ENCODE results near the gene KCTD12.
"Not testable (repeated sequence)": the region's sequence is repeated elsewhere in the genome, so short reads cannot be mapped to it uniquely, and the experiment has no call there.

KCTD12 gene

DNA sequence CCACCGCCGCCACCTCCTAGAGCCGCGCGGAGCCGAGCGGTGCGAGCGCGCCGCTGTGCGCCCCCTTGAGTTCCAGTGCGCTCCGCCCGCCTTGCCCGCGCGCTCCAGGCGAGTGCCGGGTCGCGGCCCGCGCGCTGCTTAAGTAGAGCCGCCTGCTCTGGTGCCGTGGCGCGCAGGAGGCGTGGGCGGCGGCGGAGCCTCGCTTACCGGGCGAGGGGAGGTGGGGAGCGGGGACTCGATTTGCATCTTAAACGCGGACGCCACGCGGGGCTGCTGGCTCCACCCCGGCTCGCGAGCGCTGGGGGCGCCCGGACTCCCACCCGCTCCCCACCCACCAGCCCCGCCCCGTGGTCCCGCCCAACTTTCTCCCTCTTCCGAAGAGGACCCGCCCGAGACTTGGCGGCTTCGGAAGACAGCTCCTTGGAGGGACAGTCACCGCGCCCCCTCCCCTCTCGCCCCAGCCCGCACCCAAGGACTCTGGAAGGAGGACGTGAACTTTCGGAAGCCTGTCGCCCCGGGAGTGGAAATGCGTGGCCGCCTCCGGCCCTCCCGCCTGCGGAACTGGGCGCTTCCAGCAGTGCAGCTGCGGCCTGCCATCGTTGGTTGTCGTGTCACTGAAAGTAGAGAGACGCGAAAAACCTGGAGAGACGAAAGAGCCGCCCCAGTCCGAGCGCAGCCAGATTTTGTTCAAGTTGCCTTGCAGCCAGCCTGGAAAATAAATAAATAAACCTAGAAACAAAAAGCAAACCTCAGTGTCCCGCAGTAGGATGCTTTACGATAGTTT, at the start of gene KCTD12:
TSS of gene KCTD12 (minus strand) at position 114 of the 784 bp plus-strand sequence. CDS start 257 bp downstream, outside the sequence.
- peak; percentile 49 to 64 for DNase-seq (ENCODE audit: low read depth in 2 of 2)

GRCh38 chr13:76934671-76935070, 48.5 kb upstream of the KCTD12 start:
- DNase-seq (ENCODE audit: low read depth in 2 of 2), result no peak

GRCh38 chr13:76932076-76932475, 45.9 kb upstream of the KCTD12 start:
- DNase-seq (ENCODE audit: low read depth in 2 of 2), result no peak

DNA sequence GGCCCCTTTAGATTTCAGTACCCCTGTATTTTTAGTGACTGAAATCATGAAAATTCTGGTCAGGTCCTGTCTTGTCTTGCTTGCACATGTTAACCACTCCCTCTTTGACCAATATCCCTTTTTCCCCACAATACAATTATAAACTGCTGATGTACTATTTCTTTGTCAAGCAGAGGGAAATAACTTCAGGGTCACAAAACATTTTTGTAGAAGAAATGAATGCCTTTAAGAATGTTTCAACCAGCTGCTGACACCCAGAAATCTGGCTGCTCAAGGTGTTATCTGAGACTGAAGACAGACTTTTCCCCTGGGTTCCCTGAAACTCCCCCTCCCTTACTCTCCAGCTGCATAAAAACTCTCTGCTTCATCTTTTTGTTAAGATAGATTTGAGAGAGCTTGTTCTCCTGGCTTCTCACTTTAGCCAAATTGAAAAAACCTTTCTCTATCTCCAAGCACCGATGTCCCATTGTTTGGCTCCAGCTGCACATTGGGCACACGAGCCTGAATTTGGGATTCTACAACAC, 43.7 kb upstream of the KCTD12 start:
- DNase-seq (ENCODE audit: low read depth in 2 of 2), result no peak

GRCh38 chr13:76929320-76929719, 43.1 kb upstream of the KCTD12 start:
- no peak for DNase-seq (ENCODE audit: low read depth in 2 of 2)

DNA sequence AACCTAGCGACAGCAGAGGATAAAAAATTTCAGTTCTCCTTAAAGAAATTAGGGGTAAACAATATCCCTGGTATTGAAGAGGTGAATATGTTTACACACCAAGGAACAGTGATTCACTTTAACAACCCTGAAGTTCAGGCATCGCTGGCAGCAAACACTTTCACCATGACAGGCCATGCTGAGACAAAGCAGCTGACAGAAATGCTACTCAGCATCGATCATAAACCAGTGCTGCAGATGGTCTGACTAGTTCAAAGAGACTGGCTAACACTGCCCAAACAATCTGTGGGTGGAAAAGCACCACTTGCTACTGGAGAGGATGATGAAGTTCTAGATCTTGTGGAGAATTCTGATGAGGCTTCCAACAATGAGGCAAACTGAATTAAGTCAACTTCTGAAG, 42.3 kb upstream of the KCTD12 start:
- DNase-seq (ENCODE audit: low read depth in 2 of 2), result no peak

DNA sequence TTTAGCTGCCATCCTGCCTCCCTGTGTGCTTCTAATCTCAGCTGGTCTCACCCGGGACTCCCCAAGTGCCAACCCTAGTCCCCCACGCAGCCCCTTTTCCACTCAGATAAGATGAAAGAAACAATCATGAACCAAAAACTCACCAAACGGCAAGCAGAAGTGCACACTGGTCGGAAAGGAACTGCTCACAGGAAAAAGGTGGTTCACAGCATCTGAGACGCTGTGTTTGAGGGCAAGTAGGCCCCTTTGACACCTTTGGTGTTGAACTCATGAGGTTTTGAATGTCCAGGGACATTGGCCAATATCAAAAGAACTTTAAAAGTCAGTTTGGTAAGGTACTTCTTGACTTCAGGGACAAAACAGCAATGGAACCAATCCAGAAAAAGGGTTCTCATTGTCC, 41.8 kb upstream of the KCTD12 start:
- DNase-seq (ENCODE audit: low read depth in 2 of 2), result no peak

DNA sequence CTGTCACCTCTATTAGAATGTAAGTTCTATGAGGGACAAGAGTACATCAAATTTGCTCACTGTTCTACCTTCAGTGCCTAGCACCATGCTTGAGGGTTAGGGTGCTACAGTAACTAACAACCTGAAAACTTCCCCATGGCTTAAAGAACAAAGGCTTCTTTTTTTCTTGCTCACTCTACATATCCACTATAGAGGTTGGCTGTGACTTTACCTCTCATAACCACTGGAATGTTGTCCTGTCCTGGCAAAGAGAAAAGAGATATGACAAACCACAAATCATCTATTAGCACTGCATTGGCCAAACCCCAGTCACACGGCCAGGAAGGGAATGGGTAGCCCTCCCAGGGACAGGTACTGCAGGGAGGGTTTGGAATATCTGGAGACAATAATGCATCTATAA, 38.9 kb upstream of the KCTD12 start:
- no peak for DNase-seq (ENCODE audit: low read depth in 2 of 2)

DNA sequence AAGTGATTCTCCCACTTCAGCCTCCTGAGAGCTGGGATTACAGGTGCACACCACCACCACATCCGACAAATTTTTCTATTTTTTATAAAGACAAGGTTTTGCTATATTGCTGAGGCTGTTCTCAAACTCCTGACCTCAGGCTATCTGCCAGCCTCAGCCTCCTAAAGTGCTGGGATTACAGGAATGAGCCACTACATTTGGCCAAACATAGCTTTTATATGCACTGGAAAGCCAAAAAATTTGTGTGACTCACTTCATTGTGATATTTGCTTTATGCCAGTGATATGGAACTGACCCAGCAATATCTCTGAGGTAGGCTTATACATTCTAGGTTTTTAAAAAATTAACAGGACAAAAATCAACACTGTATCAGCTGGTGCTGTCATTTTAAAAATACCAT, 35.3 kb upstream of the KCTD12 start:
- no peak for DNase-seq (ENCODE audit: low read depth in 2 of 2)

DNA sequence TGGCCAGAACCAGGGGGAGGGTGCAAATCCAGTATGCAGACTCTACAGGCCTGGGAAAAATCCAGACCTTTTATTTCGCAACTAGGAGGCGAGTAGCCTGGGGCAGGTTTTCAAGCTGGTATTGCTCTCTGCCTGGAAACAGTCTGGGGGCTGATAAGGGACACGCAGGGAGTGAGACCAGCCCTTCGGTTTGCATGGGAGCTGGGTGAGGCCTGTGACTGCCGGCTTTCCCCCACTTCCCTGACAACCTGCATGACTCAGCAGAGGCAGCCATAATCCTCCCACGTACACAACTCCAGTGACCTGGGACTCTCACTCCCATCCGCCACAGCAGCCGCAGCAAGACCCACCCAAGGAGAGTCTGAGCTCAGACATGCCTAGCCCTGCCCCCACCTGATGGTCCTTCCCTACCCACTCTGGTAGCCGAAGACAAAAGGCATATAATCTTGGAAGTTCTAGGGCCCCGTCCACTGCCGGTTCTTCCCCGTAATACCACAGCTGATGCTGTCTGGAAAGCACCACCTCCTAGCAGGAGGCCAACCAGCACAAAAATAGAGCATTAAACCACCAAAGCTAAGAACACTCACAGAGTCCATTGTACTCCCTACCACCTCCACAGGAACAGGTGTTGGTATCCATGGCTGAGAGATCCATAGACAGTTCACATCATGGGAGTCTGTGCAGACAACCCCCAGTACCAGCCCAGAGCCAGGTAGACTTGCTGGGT, 31.7 kb upstream of the KCTD12 start:
- DNase-seq (ENCODE audit: low read depth in 2 of 2), result not testable (repeated sequence)

GRCh38 chr13:76917095-76917494, 30.9 kb upstream of the KCTD12 start:
- no peak for DNase-seq (ENCODE audit: low read depth in 2 of 2)

DNA sequence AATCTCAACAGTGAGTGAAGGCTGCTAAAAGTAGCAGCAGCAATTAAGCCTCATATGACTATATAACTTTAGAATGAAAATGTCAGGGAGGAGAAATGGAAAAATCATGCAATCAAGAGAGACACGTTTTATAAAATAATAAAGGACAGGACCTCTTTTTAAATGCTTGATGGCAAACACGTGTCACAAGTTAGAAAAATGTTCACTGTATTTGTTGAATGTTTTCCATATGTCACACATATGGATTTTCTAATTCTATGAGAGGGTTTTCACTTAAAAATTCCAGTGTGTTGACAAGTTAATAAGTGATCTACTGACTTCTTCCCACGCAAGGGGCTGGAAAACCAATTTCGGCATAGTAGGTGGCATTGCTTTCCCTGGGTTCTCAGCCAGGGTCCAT, 27.7 kb upstream of the KCTD12 start:
- no peak for DNase-seq (ENCODE audit: low read depth in 2 of 2)

GRCh38 chr13:76912476-76912875, 26.3 kb upstream of the KCTD12 start:
- no peak for DNase-seq (ENCODE audit: low read depth in 2 of 2)

DNA sequence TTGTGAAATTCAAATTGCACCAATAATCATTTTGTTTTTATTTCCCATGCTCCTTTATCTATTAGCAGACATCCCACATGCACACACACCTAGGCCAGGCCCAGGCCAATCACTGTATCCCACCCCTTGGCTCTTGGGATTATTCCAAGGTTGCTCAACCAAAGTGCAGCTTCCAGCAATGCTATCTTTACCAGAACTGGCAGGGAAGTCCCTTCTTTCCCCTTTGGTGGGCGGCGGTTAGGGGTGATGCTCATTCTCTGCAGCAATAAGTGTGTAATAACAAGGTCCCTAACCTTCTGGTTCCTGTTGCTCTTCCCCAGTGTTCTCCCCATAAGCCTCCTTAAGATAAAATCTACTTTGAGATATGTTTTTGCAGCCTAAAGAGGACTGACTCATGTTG, 18.3 kb upstream of the KCTD12 start:
- no peak for DNase-seq (ENCODE audit: low read depth in 2 of 2)

DNA sequence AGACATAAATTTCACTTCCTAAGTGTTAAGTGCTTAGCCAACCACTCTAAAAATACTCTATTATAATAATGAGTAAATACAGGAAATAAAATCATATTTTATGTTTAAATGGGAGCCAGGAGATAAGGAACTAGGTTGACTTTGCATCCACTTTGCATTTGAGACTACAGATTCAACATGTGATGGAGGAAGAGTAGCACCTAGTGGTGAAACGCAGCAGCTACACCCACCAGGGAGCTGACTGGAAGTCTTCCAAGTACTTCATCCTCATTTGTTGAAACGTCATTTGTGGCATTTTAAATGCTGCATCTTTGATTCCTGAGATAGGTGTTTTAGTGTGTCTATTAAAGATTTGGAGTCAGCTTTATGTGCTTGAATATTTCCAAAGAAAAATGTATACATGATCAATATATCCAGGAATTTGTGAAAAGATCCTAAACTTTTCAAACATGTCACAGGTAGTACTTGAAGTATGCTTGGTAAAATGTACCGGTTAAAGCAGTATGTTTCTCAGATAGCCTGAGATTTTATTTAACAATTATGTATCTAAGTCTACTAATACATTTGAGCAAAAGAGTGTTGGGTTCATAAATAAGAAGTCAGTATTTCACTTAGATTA, 17.4 kb upstream of the KCTD12 start:
- peak; percentile 47 to 50 for DNase-seq (ENCODE audit: low read depth in 2 of 2)

DNA sequence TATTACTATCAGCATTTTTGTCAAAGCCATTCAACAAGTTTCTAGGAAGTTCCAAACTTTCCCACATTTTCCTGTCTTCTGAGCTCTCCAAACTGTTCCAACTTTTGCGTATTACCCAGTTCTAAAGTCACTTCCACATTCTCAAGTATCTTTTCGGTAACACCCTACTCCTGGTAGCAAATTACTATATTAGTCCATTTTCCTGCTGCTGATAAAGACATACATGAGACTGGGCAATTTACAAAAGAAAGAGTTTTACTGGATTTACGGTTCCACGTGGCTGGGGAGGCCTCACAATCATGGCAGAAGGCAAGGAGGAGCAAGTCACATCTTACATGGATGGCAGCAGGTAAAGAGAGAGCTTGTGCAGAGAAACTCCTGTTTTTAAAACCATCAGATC, 12.9 kb upstream of the KCTD12 start:
- not testable (repeated sequence) for DNase-seq (ENCODE audit: low read depth in 2 of 2)

GRCh38 chr13:76897171-76897570, 11.0 kb upstream of the KCTD12 start:
- DNase-seq (ENCODE audit: low read depth in 2 of 2), result not testable (repeated sequence)

- DNase-seq (ENCODE audit: low read depth in 2 of 2), result no peak
These were observed 8.4 kb upstream of the KCTD12 start for GRCh38 chr13:76894401-76895110.

- DNase-seq (ENCODE audit: low read depth in 2 of 2), result no peak
These were observed 6.3 kb upstream of the KCTD12 start for GRCh38 chr13:76892488-76892887.

DNA sequence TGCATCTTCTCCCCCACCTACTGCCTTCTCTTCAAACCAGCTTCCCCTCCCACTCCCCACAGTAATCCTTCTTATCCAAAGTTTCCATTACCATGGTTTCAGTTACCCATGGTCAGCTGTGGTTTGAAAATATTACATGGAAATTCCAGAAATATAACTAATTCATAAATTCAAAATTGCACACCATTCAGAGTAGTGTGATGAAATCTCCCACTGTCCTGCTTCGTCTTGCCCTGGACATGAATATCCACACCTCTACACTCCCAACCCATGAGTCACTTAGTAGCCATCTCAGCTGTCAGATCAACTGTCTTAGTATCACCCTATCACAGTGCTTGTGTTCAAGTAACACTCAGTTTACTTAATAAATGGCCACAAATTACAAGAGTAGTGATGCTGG, 3.8 kb upstream of the KCTD12 start:
- no peak for DNase-seq (ENCODE audit: low read depth in 2 of 2)

DNA sequence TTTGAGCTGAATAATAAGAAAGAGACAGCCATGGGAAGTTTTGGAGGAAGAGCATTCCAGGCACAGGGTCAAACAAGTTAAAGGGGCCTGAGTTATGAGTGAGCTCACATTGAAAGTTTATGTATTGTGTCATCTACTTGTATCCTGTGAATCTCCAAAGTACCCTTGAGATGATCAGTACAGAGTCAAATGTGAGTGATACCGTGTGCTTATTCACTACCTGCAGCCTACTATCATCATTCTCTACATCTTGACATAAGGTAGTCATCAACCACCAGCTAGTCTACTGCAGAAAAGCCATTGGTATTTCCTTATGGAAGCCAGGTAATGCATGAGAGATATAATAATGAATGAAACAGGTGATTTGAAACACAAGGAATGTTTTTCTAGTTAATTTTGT, 3.0 kb upstream of the KCTD12 start:
- no peak for DNase-seq (ENCODE audit: low read depth in 2 of 2)

DNA sequence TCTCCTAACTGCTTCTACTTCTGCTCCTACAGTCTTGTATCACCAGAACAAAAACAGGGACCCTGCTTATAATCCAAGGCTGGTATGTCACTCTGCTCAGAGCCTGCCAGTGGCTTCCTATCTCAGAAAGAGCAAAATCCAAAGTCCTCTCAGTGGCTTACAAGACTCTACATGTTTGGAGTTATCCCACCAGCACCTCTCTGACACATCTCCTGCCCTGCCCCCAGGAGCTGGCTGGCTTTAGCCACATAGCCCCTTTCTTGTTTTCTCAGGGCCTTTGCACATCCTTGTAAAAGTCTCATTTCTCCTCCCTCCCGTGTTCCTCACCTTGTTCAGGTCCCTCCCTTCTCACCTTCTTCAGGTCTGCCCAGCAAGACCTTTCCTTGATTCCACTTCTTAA, 2.2 kb upstream of the KCTD12 start:
- no peak for DNase-seq (ENCODE audit: low read depth in 2 of 2)

All from stimulated activated CD4-positive, alpha-beta T cell treated with anti-CD3 and anti-CD28 coated beads, Interleukin-4, amount 100 ng/mL, for 48 hours (primary cell).